AG04449 (cell line): ENCODE data around the gene ABCC12.

Experiments used
- CTCF ChIA-PET: fragments of 350-600 bp; formaldehyde crosslinking; extraction: SDS; loops from one replicate; lab custom pipeline; 2021; ENCODE audit warnings: antibody characterized with exemption; lab: Yijun Ruan, JAX
- POLR2A ChIA-PET: fragments of 400-600, 350-600 bp; formaldehyde crosslinking; extraction: SDS; loops from one replicate; lab custom pipeline; 2020; ENCODE audit warnings: antibody characterized with exemption, inconsistent platforms; lab: Yijun Ruan, JAX
- DNase-seq: peaks from one replicate; pipeline ENCODE4 v3.0.0-alpha.2; 2010; ENCODE audit warnings: low read depth, low spot score
- H3K4me3 ChIP-seq: 2 replicates; pipeline ENCODE4 v1.5.1; 2011; ENCODE audit warnings: low read depth, mild to moderate bottlenecking, control low read depth, low read length
- CTCF ChIP-seq: IDR thresholded peaks from one replicate; pipeline ENCODE4 v1.5.1; 2011; ENCODE audit warnings: mild to moderate bottlenecking, moderate library complexity, low read length, control low read depth, inconsistent platforms; ENCODE audit not compliant: insufficient read depth; ENCODE audit errors: missing control alignments

Gene ABCC12

GRCh38 chr16:48194828-48195556, 39.2 kb upstream of the ABCC12 start:
- peak; percentile 5 for DNase-seq
- CTCF ChIA-PET = interaction anchor here (0.8 to 0.9 kb wide), 2 partner anchors 435 to 1245 kb away, joined by 3 read pairs; no protein-coding TSS in a partner anchor
- H3K4me3 ChIP-seq = no peak overlapping the region
- no peak for TF ChIP-seq CTCF
- POLR2A ChIA-PET = no interaction called here

- no peak overlapping the region for H3K4me3 ChIP-seq
- no peak for TF ChIP-seq CTCF
- POLR2A ChIA-PET = no interaction called here
- DNase-seq = no peak
- CTCF ChIA-PET = no interaction called here
These were observed 38.1 kb upstream of the ABCC12 start for GRCh38 chr16:48193846-48194245.

GRCh38 chr16:48188449-48189102, 32.8 kb upstream of the ABCC12 start:
- ChIA-PET POLR2A (no interaction called here), CTCF (interaction anchor here (1.6 kb wide), 1 partner anchor 23 kb away, joined by 4 read pairs; no protein-coding TSS in a partner anchor)
- no peak overlapping the region for H3K4me3 ChIP-seq
- no peak for TF ChIP-seq CTCF
- DNase-seq = no peak

- DNase-seq = no peak
- POLR2A ChIA-PET = interaction anchor here (0.6 kb wide), 1 partner anchor 434 kb away, joined by 3 read pairs; no protein-coding TSS in a partner anchor
These were observed 32.0 kb upstream of the ABCC12 start for GRCh38 chr16:48187779-48188178.

GRCh38 chr16:48184681-48185080, 28.9 kb upstream of the ABCC12 start:
- no peak for DNase-seq
- TF ChIP-seq CTCF = no peak
- ChIA-PET POLR2A (no interaction called here), CTCF (interaction anchor here (1.5 to 2.6 kb wide), 3 partner anchors 20 to 445 kb away, joined by 3 to 9 read pairs (median 5); no protein-coding TSS in a partner anchor)
- H3K4me3 ChIP-seq = no peak overlapping the region

More at GRCh38 chr16:48187779-48188178, 32.0 kb upstream of the ABCC12 start:
- TF ChIP-seq CTCF = no peak
- H3K4me3 ChIP-seq = no peak overlapping the region
- CTCF ChIA-PET = interaction anchor here (1.6 kb wide), 1 partner anchor 23 kb away, joined by 4 read pairs; no protein-coding TSS in a partner anchor
